BLaER1 (cell line): ENCODE data around the gene ELP6.
"Not testable (repeated sequence)": the region's sequence is repeated elsewhere in the genome, so short reads cannot be mapped to it uniquely, and the experiment has no call there.

Source experiments
- H3K27ac ChIP-seq: shearing (Covaris generic); formaldehyde crosslinking; 2 replicates; pipeline ENCODE4 v1.8.1; 2022
- H3K27me3 ChIP-seq: shearing (Covaris generic); formaldehyde crosslinking; 2 replicates; pipeline ENCODE4 v1.8.1; 2022
- H3K36me3 ChIP-seq: shearing (Covaris generic); formaldehyde crosslinking; 2 replicates; pipeline ENCODE4 v1.8.1; 2022
- H3K4me1 ChIP-seq: shearing (Covaris generic); formaldehyde crosslinking; 2 replicates; pipeline ENCODE4 v1.8.1; 2022
- H3K4me2 ChIP-seq: shearing (Covaris generic); formaldehyde crosslinking; 2 replicates; pipeline ENCODE4 v1.8.1; 2022
- H3K4me3 ChIP-seq: shearing (Covaris generic); formaldehyde crosslinking; 2 replicates; pipeline ENCODE4 v1.8.1; 2022
- H3K9ac ChIP-seq: shearing (Covaris generic); formaldehyde crosslinking; 2 replicates; pipeline ENCODE4 v1.8.1; 2022
- H3K9me3 ChIP-seq: shearing (Covaris generic); formaldehyde crosslinking; 2 replicates; pipeline ENCODE4 v1.8.1; 2022
- H4K20me1 ChIP-seq: shearing (Covaris generic); formaldehyde crosslinking; 2 replicates; pipeline ENCODE4 v1.8.1; 2022
- Cebpa-rat ChIP-seq: shearing (Covaris generic); IDR thresholded peaks from 2 replicates; pipeline ENCODE4 v1.8.1; 2022

ELP6 gene

DNA sequence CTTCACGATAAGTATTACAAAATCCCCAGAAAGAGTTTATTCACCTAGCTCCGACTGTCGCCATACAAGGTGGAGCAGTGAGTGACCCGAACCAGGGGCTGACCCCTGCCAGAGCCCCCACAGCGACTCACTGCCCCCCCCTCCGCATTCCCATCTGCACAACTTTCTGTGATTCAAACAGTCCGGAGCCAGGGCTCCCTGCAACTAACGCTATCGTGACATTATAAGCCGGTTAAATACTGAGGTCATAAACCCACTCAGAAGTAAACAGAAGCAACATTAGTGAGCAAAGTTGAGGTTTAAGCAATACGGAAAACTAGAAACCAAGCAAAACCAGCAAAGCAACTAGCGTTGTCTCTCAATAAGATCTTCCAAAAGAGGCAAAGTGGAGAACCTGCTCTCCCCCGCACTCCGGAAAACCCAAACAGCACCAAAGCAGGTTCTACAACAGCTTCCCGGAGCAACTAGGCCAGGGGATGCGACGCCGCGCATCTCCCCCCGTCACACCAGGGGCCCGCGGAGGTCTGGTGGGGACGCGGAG lies 38.4 kb downstream of the ELP6 start:
- Histone ChIP-seq H4K20me1 (peaks cover 49% of the 10 kb centered on the region), H3K27me3 (no peaks in the 10 kb centered on the region), H3K4me2 (peak overlapping the region; percentile 96), H3K9me3 (peaks cover 12% of the 10 kb centered on the region), H3K27ac (peak overlapping the region; percentile 87), H3K9ac (peak overlapping the region; percentile 91), H3K4me1 (peaks cover 45% of the 10 kb centered on the region), H3K36me3 (peaks cover 7% of the 10 kb centered on the region), H3K4me3 (peak overlapping the region; percentile 96)
- no peak for TF ChIP-seq Cebpa-rat

DNA sequence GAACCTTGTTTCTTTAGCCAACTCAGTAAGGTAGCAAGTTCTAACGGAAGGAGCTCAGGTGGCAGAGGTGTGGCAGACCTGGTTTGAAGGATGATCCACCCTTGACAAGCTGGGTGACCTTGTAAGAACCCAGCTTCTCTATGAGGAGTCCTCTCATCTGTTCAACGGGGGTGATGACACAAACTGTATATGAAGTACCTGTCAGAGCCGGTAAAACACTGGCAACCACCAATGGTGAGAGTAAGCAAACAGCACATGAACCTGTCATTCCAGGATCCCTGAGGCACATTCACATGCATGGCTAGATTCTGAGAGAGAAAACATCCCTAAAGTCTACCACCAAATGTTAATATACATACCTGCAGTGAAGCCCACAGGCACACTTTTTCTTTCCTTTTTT lies 40.1 kb downstream of the ELP6 start:
- no peak overlapping the region for H3K9ac ChIP-seq
- H3K4me2 ChIP-seq: peak overlapping the region; percentile 96
- H3K4me1 ChIP-seq: peaks cover 45% of the 10 kb centered on the region
- peaks cover 27% of the 10 kb centered on the region for H3K9me3 ChIP-seq
- H3K27me3 ChIP-seq: no peaks in the 10 kb centered on the region
- H3K4me3 ChIP-seq: no peak overlapping the region
- peaks cover 21% of the 10 kb centered on the region for H3K36me3 ChIP-seq
- no peak overlapping the region for H3K27ac ChIP-seq
- TF ChIP-seq Cebpa-rat: no peak
- peaks cover 53% of the 10 kb centered on the region for H4K20me1 ChIP-seq

DNA sequence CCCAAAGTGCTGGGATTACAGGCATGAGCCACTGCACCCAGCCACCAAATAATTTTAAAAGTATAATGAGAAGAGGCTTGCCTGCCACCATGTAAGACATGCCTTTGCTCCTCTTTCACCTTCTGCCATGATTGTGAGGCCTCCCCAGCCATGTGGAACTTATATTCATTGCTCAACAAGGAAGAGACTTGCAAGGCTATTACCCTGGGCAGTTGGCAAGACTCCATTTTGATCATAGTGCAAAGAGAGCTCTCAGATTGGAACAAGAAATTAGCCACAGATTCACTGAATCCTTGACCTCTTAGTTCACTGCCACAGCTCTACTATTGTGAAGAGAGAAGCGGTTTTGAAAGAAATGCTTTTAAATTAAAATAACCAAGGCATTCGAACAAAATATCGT lies 43.9 kb downstream of the ELP6 start:
- Histone ChIP-seq H3K4me3 (no peak overlapping the region), H4K20me1 (peaks cover 70% of the 10 kb centered on the region), H3K4me1 (peaks cover 18% of the 10 kb centered on the region), H3K4me2 (no peak overlapping the region), H3K27me3 (no peaks in the 10 kb centered on the region), H3K27ac (no peak overlapping the region), H3K36me3 (peaks cover 43% of the 10 kb centered on the region), H3K9me3 (peaks cover 46% of the 10 kb centered on the region), H3K9ac (no peak overlapping the region)
- TF ChIP-seq Cebpa-rat: no peak

DNA sequence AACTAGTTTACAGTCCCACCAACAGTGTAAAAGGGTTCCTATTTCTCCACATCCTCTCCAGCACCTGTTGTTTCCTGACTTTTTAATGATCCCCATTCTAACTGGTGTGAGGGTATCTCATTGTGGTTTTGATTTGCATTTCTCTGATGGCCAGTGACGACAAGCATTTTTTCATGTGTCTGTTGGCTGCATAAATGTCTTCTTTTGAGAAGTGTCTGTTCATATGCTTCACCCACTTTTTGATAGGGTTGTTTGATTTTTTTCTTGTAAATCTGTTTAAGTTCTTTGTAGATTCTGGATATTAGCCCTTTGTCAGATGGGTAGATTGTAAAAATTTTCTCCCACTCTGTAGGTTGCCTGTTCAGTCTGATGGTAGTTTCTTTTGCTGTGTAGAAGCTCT lies 45.2 kb downstream of the ELP6 start:
- not testable (repeated sequence) for H3K4me1 ChIP-seq, H3K4me2 ChIP-seq, H3K4me3 ChIP-seq, H3K9ac ChIP-seq, H3K27ac ChIP-seq, H3K27me3 ChIP-seq
- Histone ChIP-seq H4K20me1 (peaks cover 70% of the 10 kb centered on the region), H3K36me3 (peaks cover 43% of the 10 kb centered on the region), H3K9me3 (peaks cover 46% of the 10 kb centered on the region)

DNA sequence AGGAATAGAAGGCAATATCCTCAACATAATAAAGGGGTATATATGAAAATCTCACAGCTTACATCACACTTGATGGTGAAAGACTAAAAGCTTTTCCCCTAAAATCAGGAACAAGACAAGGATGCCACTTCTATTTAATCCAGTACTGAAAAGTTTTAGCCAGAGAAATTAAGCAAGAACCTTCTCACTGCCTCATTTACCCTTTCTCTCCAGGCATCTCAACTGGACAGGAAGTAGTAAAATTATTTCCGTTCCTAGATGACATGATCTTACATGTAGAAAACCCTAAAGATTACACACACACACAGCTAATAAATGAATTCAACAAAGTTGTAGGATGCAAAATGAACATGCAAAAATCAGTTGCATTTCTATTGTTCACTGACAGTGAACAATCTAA lies 48.9 kb downstream of the ELP6 start:
- H3K4me1 ChIP-seq: no peaks in the 10 kb centered on the region
- H3K9ac ChIP-seq: no peak overlapping the region
- H3K9me3 ChIP-seq: peaks cover 51% of the 10 kb centered on the region
- no peak overlapping the region for H3K4me3 ChIP-seq
- TF ChIP-seq Cebpa-rat: no peak
- H3K27me3 ChIP-seq: no peaks in the 10 kb centered on the region
- peaks cover 57% of the 10 kb centered on the region for H3K36me3 ChIP-seq
- H4K20me1 ChIP-seq: peaks cover 67% of the 10 kb centered on the region
- no peak overlapping the region for H3K27ac ChIP-seq
- H3K4me2 ChIP-seq: no peak overlapping the region

DNA sequence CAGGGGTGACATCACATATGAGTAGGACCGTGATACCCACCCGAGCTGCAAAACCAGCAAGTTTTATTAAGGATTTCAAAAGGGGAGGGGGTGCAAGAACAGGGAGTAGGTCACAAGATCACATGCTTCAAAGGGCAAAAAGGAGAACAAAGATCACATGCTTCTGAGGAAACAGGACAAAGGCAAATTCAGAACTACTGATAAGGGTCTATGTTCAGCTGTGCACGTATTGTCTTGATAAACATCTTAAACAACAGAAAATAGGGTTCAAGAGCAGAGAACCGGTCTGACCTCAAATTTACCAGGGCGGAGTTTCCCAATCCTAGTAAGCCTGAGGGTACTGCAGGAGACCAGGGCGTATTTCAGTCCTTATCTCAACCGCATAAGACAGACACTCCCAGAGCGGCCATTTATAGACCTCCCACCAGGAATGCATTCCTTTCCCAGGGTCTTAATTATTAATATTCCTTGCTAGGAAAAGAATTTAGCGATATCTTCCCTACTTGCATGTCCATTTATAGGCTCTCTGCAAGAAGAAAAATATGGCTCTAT lies 53.9 kb downstream of the ELP6 start:
- not testable (repeated sequence) for H3K4me2 ChIP-seq, H3K4me1 ChIP-seq, H3K27me3 ChIP-seq, H3K27ac ChIP-seq, H3K4me3 ChIP-seq, H3K9ac ChIP-seq
- Histone ChIP-seq H4K20me1 (peaks cover 84% of the 10 kb centered on the region), H3K36me3 (peaks cover 37% of the 10 kb centered on the region), H3K9me3 (peaks cover 34% of the 10 kb centered on the region)

DNA sequence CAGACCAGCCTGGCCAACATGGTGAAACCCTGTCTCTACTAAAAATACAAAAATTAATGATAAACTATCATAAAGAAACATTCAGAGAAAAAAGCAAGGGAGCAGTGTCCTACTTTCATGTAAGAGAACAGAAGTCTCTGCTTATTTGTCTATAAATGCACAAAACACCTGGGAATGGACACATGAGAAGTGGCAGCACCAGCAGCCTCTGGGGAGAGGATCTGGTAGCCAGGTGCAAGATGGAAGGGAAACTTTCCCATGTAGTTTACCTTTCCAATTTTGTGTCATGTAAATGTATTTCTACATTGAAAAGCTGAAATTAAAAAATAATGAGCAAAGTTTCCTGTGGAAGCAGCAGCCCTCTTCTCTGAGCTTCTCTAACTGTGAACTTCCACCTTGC lies 56.5 kb downstream of the ELP6 start:
- TF ChIP-seq Cebpa-rat: no peak
- Histone ChIP-seq H3K36me3 (peaks cover 39% of the 10 kb centered on the region), H3K4me2 (no peak overlapping the region), H3K27ac (no peak overlapping the region), H3K4me3 (no peak overlapping the region), H3K4me1 (0 out of 2 replicates have a peak, but pooled peaks cover 7% of the 10 kb centered on the region), H3K9me3 (peaks cover 39% of the 10 kb centered on the region), H3K27me3 (no peaks in the 10 kb centered on the region), H4K20me1 (peaks cover 84% of the 10 kb centered on the region), H3K9ac (no peak overlapping the region)

DNA sequence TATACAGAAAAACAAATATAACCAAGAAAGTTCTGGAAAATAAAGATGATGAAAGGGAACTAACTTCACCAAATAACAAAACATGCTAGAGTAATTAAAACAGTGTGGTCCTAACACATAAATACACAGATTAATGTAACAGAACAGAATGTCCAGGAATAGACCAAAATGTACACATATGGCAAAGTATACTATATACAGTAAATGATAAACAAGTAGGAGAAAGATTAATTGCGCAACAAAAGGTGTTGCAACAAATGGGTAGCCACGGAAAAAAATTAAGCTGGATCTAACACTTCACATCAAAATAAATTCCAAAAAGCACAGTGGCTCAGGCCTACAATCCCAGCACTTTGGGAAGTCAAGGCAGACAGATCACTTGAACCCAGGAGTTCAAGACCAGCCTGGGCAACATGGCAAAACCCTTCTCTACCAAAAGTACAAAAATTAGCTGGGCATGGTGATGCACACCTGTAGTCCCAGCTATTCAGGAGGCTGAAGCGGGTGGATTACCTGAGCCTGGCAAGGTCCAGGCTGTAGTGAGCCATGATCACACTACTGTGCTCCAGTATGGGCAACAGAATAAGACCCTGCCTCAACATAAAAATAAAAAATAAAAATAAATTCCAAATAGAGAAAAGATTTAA lies 57.6 kb downstream of the ELP6 start:
- H3K27ac ChIP-seq: no peak overlapping the region

DNA sequence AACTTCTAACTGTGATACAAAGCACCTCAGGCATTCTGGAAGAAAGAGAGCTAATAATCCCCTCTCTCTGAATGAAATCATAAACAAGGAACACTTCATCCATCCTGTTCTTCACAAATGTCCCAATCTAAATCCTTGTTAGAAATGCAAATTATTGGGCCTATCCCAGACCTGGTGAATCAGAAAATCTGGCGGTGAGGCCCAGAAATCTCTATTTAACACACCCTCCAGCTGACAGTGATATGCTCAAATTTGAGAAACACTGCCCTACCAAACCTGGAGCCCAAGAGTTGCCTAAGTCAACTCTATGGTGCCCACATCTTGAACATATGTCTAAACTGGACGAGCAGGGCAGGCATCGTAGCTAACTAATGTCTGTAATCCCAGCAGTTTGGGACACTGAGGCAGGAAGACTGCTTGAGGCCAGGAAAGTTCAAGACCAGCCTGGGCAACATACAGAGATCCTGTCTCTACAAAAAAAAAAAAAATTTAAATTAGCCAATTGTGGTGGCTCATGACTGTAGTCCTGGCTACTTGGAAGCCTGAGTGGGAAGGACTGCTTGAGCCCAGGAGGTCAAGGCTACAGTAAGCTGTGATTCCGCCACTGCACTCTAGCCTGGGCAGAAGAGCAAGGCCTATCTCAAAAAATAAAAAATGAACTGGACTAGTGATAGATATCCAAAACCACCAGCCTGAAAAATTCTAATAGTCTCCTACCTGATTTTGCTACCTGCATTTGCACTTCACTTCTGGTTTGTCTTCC lies 60.9 kb downstream of the ELP6 start:
- Histone ChIP-seq H4K20me1 (peaks cover 68% of the 10 kb centered on the region), H3K9me3 (peaks cover 31% of the 10 kb centered on the region), H3K4me1 (0 out of 2 replicates have a peak, but pooled peaks cover 7% of the 10 kb centered on the region), H3K27me3 (no peaks in the 10 kb centered on the region), H3K36me3 (peaks cover 27% of the 10 kb centered on the region), H3K27ac (no peak overlapping the region), H3K9ac (no peak overlapping the region), H3K4me3 (no peak overlapping the region), H3K4me2 (no peak overlapping the region)
- no peak for TF ChIP-seq Cebpa-rat

More for the DNA sequence above, 57.6 kb downstream of the ELP6 start:
- Histone ChIP-seq H3K4me2 (no peak overlapping the region), H3K4me1 (0 out of 2 replicates have a peak, but pooled peaks cover 7% of the 10 kb centered on the region), H3K27me3 (no peaks in the 10 kb centered on the region), H3K9me3 (peaks cover 30% of the 10 kb centered on the region), H3K4me3 (no peak overlapping the region), H3K36me3 (peaks cover 32% of the 10 kb centered on the region), H4K20me1 (peaks cover 82% of the 10 kb centered on the region), H3K9ac (no peak overlapping the region)
- TF ChIP-seq Cebpa-rat: peak; percentile 91
